Lower lobe of right lung (tissue), 2 donors: ENCODE measurements around the gene ADGRL1. TPM values are rescaled to one million over a fixed set of nuclear protein-coding genes. Genes with fewer than 3 reads are reported as not detected.

Experiments
- ATAC-seq, 2 donors: fragments of 200-7000 bp; cut with Tn5 transposase; one replicate each; pipeline ENCODE4 v1.9.1; 2020 to 2022; ENCODE audit warnings: mild to moderate bottlenecking in 2 of 2, moderate library complexity in 2 of 2
- DNase-seq: peaks from one replicate; pipeline ENCODE4 v3.0.0-alpha.2; 2020
- H3K27ac ChIP-seq: fragments of 200-600 bp; one replicate; pipeline ENCODE4 v1.8.0; 2022
- H3K27me3 ChIP-seq: fragments of 200-600 bp; one replicate; pipeline ENCODE4 v1.8.0; 2022; ENCODE audit warnings: low read depth
- H3K36me3 ChIP-seq: fragments of 200-600 bp; one replicate; pipeline ENCODE4 v1.8.0; 2022; ENCODE audit warnings: mild to moderate bottlenecking
- H3K4me1 ChIP-seq: fragments of 200-600 bp; one replicate; pipeline ENCODE4 v1.8.0; 2022
- H3K4me3 ChIP-seq: fragments of 200-600 bp; one replicate; pipeline ENCODE4 v1.8.0; 2022; ENCODE audit warnings: mild to moderate bottlenecking
- H3K9me3 ChIP-seq: fragments of 200-600 bp; one replicate; pipeline ENCODE4 v1.8.0; 2022
- intact Hi-C: fragments of 100-400 bp; cut with DNase I; formaldehyde crosslinking; loops from one replicate; pipeline ENCODE4 v1.11.0; 2022
- total RNA-seq: library from RNA; stranded (reverse); fragmentation: NEBNext Ultra II Directional; extraction: Animal tissue kit (Norgen Biotek cat#: 25700); gene quantifications from one replicate; pipeline ENCODE4 v1.2.1, GENCODE V29; 2021
- TF ChIP-seq, protein P1 (sequence below): fragments of 200-600 bp; IDR thresholded peaks from one replicate; pipeline ENCODE4 v1.8.0; 2022; ENCODE audit warnings: antibody characterized with exemption, mild to moderate bottlenecking
- donor health status: DM: no; HTN: yes; CAD: no; lungs with severe emphysema.

ADGRL1 gene
- total RNA-seq, 1 donor from 2014 or later = 28.7 TPM

- Histone ChIP-seq H3K9me3 (no peaks in the 10 kb centered on the region), H3K27me3 (no peaks in the 10 kb centered on the region), H3K27ac (peak within 1 kb of the TSS; percentile 93), H3K36me3 (no peaks in the 10 kb centered on the region), H3K4me1 (peaks cover 35% of the 10 kb centered on the region), H3K4me3 (peak within 1 kb of the TSS; percentile 72)
- peak; percentile 99 for DNase-seq
- intact Hi-C loops = no loop called here
- TF ChIP-seq, protein P1, sequence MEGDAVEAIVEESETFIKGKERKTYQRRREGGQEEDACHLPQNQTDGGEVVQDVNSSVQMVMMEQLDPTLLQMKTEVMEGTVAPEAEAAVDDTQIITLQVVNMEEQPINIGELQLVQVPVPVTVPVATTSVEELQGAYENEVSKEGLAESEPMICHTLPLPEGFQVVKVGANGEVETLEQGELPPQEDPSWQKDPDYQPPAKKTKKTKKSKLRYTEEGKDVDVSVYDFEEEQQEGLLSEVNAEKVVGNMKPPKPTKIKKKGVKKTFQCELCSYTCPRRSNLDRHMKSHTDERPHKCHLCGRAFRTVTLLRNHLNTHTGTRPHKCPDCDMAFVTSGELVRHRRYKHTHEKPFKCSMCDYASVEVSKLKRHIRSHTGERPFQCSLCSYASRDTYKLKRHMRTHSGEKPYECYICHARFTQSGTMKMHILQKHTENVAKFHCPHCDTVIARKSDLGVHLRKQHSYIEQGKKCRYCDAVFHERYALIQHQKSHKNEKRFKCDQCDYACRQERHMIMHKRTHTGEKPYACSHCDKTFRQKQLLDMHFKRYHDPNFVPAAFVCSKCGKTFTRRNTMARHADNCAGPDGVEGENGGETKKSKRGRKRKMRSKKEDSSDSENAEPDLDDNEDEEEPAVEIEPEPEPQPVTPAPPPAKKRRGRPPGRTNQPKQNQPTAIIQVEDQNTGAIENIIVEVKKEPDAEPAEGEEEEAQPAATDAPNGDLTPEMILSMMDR = peak; percentile 86
- ATAC-seq = peak; percentile 94 to 97
These were observed 69.3 kb downstream of the ADGRL1 start, which contains the start of gene ASF1B for GRCh38 chr19:14136509-14137281. Gene ASF1B, minus strand, starts transcription at chr19:14136589. Its CDS starts 133 bp downstream, at chr19:14136456.

- peak overlapping the region; percentile 72 for H3K4me3 ChIP-seq
- DNase-seq (no peak), ATAC-seq (no peak)
- TF ChIP-seq, protein P1 = no peak
- no peaks in the 10 kb centered on the region for H3K9me3 ChIP-seq
- H3K36me3 ChIP-seq = no peaks in the 10 kb centered on the region
- H3K27me3 ChIP-seq = no peaks in the 10 kb centered on the region
- peak overlapping the region; percentile 44 for H3K27ac ChIP-seq
- H3K4me1 ChIP-seq = peaks cover 35% of the 10 kb centered on the region
- intact Hi-C loops = no loop called here
These were observed 69.9 kb downstream of the ADGRL1 start for GRCh38 chr19:14135985-14136508.

- no peaks in the 10 kb centered on the region for H3K9me3 ChIP-seq
- TF ChIP-seq, protein P1 = no peak
These were observed 70.6 kb downstream of the ADGRL1 start for GRCh38 chr19:14135355-14135754.

GRCh38 chr19:14127929-14128509 lies 78.0 kb downstream of the ADGRL1 start:
- peak overlapping the region; percentile 56 for H3K27ac ChIP-seq
- H3K9me3 ChIP-seq = no peaks in the 10 kb centered on the region
- DNase-seq (peak; percentile 50), ATAC-seq (peak; percentile 82 to 84)
- H3K27me3 ChIP-seq = no peaks in the 10 kb centered on the region
- no peak overlapping the region for H3K4me3 ChIP-seq
- no peaks in the 10 kb centered on the region for H3K36me3 ChIP-seq
- peaks cover 19% of the 10 kb centered on the region for H3K4me1 ChIP-seq
- intact Hi-C loops = no loop called here
- TF ChIP-seq, protein P1 = no peak

More at GRCh38 chr19:14135355-14135754, 70.6 kb downstream of the ADGRL1 start:
- Histone ChIP-seq H3K4me1 (peaks cover 29% of the 10 kb centered on the region), H3K27me3 (no peaks in the 10 kb centered on the region), H3K36me3 (no peaks in the 10 kb centered on the region), H3K27ac (no peak overlapping the region), H3K4me3 (no peak overlapping the region)
- ATAC-seq = no peak
- intact Hi-C loops = no loop called here
- no peak for DNase-seq

DNA sequence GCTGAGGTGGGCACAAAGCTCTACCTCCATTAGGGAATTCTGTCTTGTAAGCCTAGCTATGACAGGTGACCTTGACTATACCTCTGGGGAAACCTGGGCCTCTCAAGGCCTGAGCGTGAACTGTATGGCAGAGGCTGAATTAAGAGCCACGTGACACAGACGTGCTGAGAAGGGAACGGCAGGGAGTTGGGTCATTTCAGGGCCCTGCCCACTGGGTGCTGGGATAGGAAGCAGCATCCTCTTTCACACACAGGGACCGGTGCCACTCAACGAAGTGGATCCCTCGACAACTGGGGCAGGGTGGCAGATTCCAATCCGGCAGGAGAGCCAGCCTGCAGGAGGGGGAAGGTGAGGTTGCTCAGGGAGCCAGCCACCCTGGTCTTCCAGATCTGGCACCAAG lies 78.8 kb downstream of the ADGRL1 start:
- TF ChIP-seq, protein P1 = no peak
- ATAC-seq (peak; percentile 79 to 86), DNase-seq (peak; percentile 80)
- H3K36me3 ChIP-seq = no peaks in the 10 kb centered on the region
- H3K4me3 ChIP-seq = no peak overlapping the region
- H3K4me1 ChIP-seq = peaks cover 19% of the 10 kb centered on the region
- no peaks in the 10 kb centered on the region for H3K27me3 ChIP-seq
- peak overlapping the region; percentile 47 for H3K27ac ChIP-seq
- H3K9me3 ChIP-seq = no peaks in the 10 kb centered on the region
- intact Hi-C loops = no loop called here
